Lung (tissue), 12 donors: ENCODE data around the gene CEP43. TPM values are rescaled to one million over a fixed set of nuclear protein-coding genes. Genes with fewer than 3 reads are reported as not detected.

ENCODE experiments used
- ATAC-seq: fragments of 200-7000 bp; cut with Tn5 transposase; one replicate; pipeline ENCODE4 v1.9.1; 2020; ENCODE audit warnings: moderate number of reproducible peaks; ENCODE audit not compliant: insufficient read depth, low FRiP score
- DNase-seq, 3 donors: peaks; one replicate each; pipeline ENCODE4 v3.0.0-alpha.2; 2013 to 2017
- H3K27ac ChIP-seq, 2 donors: one replicate each; pipeline ENCODE4 v1.5.1; 2013; ENCODE audit warnings: mild to moderate bottlenecking in 2 of 2, moderate library complexity in 2 of 2, control low read depth in 1 of 2, inconsistent platforms in 1 of 2, low read depth in 1 of 2, low read length in 1 of 2
- H3K27me3 ChIP-seq, 3 donors: one replicate each; pipeline ENCODE4 v1.5.1; 2013; ENCODE audit warnings: low read length in 2 of 3; ENCODE audit not compliant: control insufficient read depth in 3 of 3, insufficient read depth in 3 of 3
- H3K36me3 ChIP-seq, 4 donors: one replicate each; pipeline ENCODE4 v1.5.1; 2013; ENCODE audit warnings: low read length in 4 of 4, mild to moderate bottlenecking in 1 of 4, moderate library complexity in 1 of 4; ENCODE audit not compliant: control insufficient read depth in 4 of 4, insufficient read depth in 4 of 4
- H3K4me1 ChIP-seq, 5 donors: one replicate each; pipeline ENCODE4 v1.5.1; 2013; ENCODE audit warnings: low read length in 5 of 5, mild to moderate bottlenecking in 2 of 5, moderate library complexity in 1 of 5; ENCODE audit not compliant: control insufficient read depth in 5 of 5, insufficient read depth in 5 of 5
- H3K4me3 ChIP-seq: one replicate; pipeline ENCODE4 v1.5.1; 2013; ENCODE audit warnings: mild to moderate bottlenecking, control low read depth, moderate library complexity
- H3K9ac ChIP-seq, 2 donors: one replicate each; pipeline ENCODE4 v1.5.1; 2013; ENCODE audit warnings: low read length in 2 of 2, control low read depth in 1 of 2; ENCODE audit not compliant: insufficient read depth in 1 of 2
- H3K9me3 ChIP-seq, 4 donors: one replicate each; pipeline ENCODE4 v1.5.1; 2013; ENCODE audit warnings: low read length in 3 of 4, mild to moderate bottlenecking in 1 of 4, moderate library complexity in 1 of 4; ENCODE audit not compliant: control insufficient read depth in 4 of 4, insufficient read depth in 3 of 4
- CTCF ChIP-seq: IDR thresholded peaks from 2 replicates; pipeline ENCODE4 v1.5.1; 2012; ENCODE audit warnings: mild to moderate bottlenecking; ENCODE audit errors: control extremely low read depth, extremely low read depth
- WGBS, 2 donors: extraction: QIAGEN DNeasy Blood & Tissue Kit; methylation state at CpG; one replicate each; pipeline ENCODE4 v1.1.7; 2013; 5-methylcytosine and 5-hydroxymethylcytosine counted together
- polyA plus RNA-seq, 2 donors: library from polyadenylated mRNA; stranded (reverse); fragments of 200-250 nt; gene quantifications; one replicate each; pipeline ENCODE4 v1.2.1, GENCODE V29; 2013
- total RNA-seq, 2 donors: library from RNA; depleted of rRNA in 1 of 2; stranded (reverse); fragments of >200 nt in 1 of 2; gene quantifications; one replicate each; pipeline ENCODE4 v1.2.1, GENCODE V29; 2014 to 2021
- donor health status: control.
- donor health status: control.
- donor health status: Bipolar disorder and iron deficiency.
- donor health status: healthy.
- donor health status: DM: yes; HTN: yes; CAD: no.

The CEP43 gene
- total and polyA plus RNA-seq, 4 donors: 6.6 to 43.2 (median 10.3) TPM

- peak; percentile 15 for ATAC-seq
- Histone ChIP-seq H3K9ac (no peak overlapping the region), H3K27ac (peak overlapping the region in 1 of 2 donors; percentile 92), H3K36me3 (peaks cover 0 to 5% (median 2%) of the 10 kb centered on the region in 4 donors), H3K9me3 (peaks cover 0 to 2% (median 0%) of the 10 kb centered on the region in 4 donors), H3K4me3 (peak overlapping the region; percentile 77), H3K27me3 (no peaks in the 10 kb centered on the region), H3K4me1 (peaks cover 0 to 14% (median 0%) of the 10 kb centered on the region in 5 donors)
- 0% methylated on average over 34 to 54 of the region's 54 CpGs for whole genome bisulfite sequencing, 2 donors
- no peak for TF ChIP-seq CTCF
- no peak for DNase-seq
These were observed 43.2 kb upstream of the CEP43 start for GRCh38 chr6:166955865-166956443.

- 0 to 1% methylated on average over 55 to 71 of the region's 71 CpGs for WGBS, 2 donors
- Histone ChIP-seq H3K36me3 (peaks cover 0 to 3% (median 0%) of the 10 kb centered on the region in 4 donors), H3K9ac (peak within 1 kb of the TSS in 1 of 2 donors; percentile 46)
These were observed 42.6 kb upstream of the CEP43 start, which contains the start of gene RNASET2 for GRCh38 chr6:166956444-166957086. Gene RNASET2, minus strand, starts transcription at chr6:166956550. Its CDS starts 368 bp downstream, at chr6:166956182.

GRCh38 chr6:166957087-166957804, 42.0 kb upstream of the CEP43 start:
- Histone ChIP-seq H3K4me3 (peak overlapping the region; percentile 51), H3K36me3 (no peaks in the 10 kb centered on the region), H3K9me3 (peaks cover 0 to 2% (median 0%) of the 10 kb centered on the region in 4 donors), H3K4me1 (peaks cover 0 to 13% (median 0%) of the 10 kb centered on the region in 5 donors), H3K9ac (peak overlapping the region in 1 of 2 donors; percentile 46), H3K27me3 (no peaks in the 10 kb centered on the region), H3K27ac (peak overlapping the region; percentile 75 to 92)
- TF ChIP-seq CTCF: no peak
- WGBS, 2 donors: 8% methylated on average over 25 to 26 of the region's 26 CpGs
- peak; percentile 48 for ATAC-seq
- DNase-seq: peak; percentile 44 to 51 (median 46)

More at GRCh38 chr6:166956444-166957086, 42.6 kb upstream of the CEP43 start, which contains the start of gene RNASET2:
- ATAC-seq: peak; percentile 98
- DNase-seq: peak; percentile 93 to 96 (median 96)
- peak within 1 kb of the TSS; percentile 75 to 92 for H3K27ac ChIP-seq
- H3K4me1 ChIP-seq: peaks cover 0 to 13% (median 0%) of the 10 kb centered on the region in 5 donors
- H3K4me3 ChIP-seq: peak within 1 kb of the TSS; percentile 77
- no peak for TF ChIP-seq CTCF
- peaks cover 0 to 2% (median 0%) of the 10 kb centered on the region in 4 donors for H3K9me3 ChIP-seq
- no peaks in the 10 kb centered on the region for H3K27me3 ChIP-seq
